Neural cell (in vitro differentiated cells): Measurements from ENCODE around the gene PAFAH1B1. TPM values are rescaled to one million over a fixed set of nuclear protein-coding genes. Genes with fewer than 3 reads are reported as not detected.
A peak's percentile ranks its signal among the peaks of the same experiment; 100 is the strongest.

Source experiments
- H2AFZ ChIP-seq: fragments of 200-600, 300-800 bp; sonication (generic), shearing (Covaris generic); 2 replicates; pipeline ENCODE4 v1.6.0; 2014; ENCODE audit warnings: low read depth, mild to moderate bottlenecking, antibody characterized with exemption, low read length, moderate library complexity
- H3F3A ChIP-seq: fragments of 200-600 bp; shearing (Covaris generic); 2 replicates; pipeline ENCODE4 v1.6.1; 2016; ENCODE audit warnings: mild to moderate bottlenecking, moderate library complexity, mixed read lengths, antibody characterized with exemption, low read length; ENCODE audit not compliant: insufficient read depth, poor library complexity, severe bottlenecking
- H3K27ac ChIP-seq: fragments of 200-600, 300-800 bp; sonication (generic), shearing (Covaris generic); 2 replicates; pipeline ENCODE4 v1.5.1; 2014; ENCODE audit warnings: mild to moderate bottlenecking, low read length, moderate library complexity
- H3K27me3 ChIP-seq: fragments of 300-800, 200-600 bp; sonication (generic), shearing (Covaris generic); 2 replicates; pipeline ENCODE4 v1.6.0; 2014; ENCODE audit warnings: mild to moderate bottlenecking, low read depth, low read length, moderate library complexity; ENCODE audit not compliant: insufficient read depth
- H3K36me3 ChIP-seq: fragments of 300-800, 200-600 bp; sonication (generic), shearing (Covaris generic); 2 replicates; pipeline ENCODE4 v1.5.1; 2014; ENCODE audit warnings: mild to moderate bottlenecking, antibody characterized with exemption, low read length, moderate library complexity; ENCODE audit not compliant: insufficient read depth
- H3K4me2 ChIP-seq: fragments of 300-800, 200-600 bp; sonication (generic), shearing (Covaris generic); 2 replicates; pipeline ENCODE4 v1.6.0; 2014; ENCODE audit warnings: mild to moderate bottlenecking, low read length
- H3K4me3 ChIP-seq: fragments of 300-800, 200-600 bp; sonication (generic), shearing (Covaris generic); 2 replicates; pipeline ENCODE4 v1.5.1; 2014; ENCODE audit warnings: mild to moderate bottlenecking, low read length, moderate library complexity
- H3K79me2 ChIP-seq: fragments of 200-600 bp; shearing (Covaris generic); replicated peaks from 2 replicates; pipeline ENCODE4 v1.6.0; 2014; ENCODE audit warnings: mild to moderate bottlenecking, low read length, moderate library complexity; ENCODE audit not compliant: insufficient read depth
- H3K9ac ChIP-seq: fragments of 300-800, 200-600 bp; sonication (generic), shearing (Covaris generic); 2 replicates; pipeline ENCODE4 v1.6.1; 2016; ENCODE audit warnings: mild to moderate bottlenecking, low read length, mixed read lengths
- H3K9me2 ChIP-seq: fragments of 200-600 bp; shearing (Covaris generic); 2 replicates; pipeline ENCODE4 v1.6.1; 2016; ENCODE audit warnings: mild to moderate bottlenecking, low read length, mixed read lengths; ENCODE audit not compliant: insufficient read depth
- H3K9me3 ChIP-seq: fragments of 200-600, 300-800 bp; sonication (generic), shearing (Covaris generic); 2 replicates; pipeline ENCODE4 v1.6.1; 2016; ENCODE audit warnings: mild to moderate bottlenecking, mixed run types, low read length, moderate library complexity, mixed read lengths
- H4K20me1 ChIP-seq: fragments of 200-600 bp; shearing (Covaris generic); 2 replicates; pipeline ENCODE4 v1.6.1; 2016; ENCODE audit warnings: mild to moderate bottlenecking, mixed run types; ENCODE audit not compliant: insufficient read depth
- CTCF ChIP-seq: fragments of 450-650 bp; IDR thresholded peaks from 2 replicates; pipeline ENCODE4 v1.5.1; 2014; ENCODE audit warnings: antibody characterized with exemption, mild to moderate bottlenecking, moderate library complexity; ENCODE audit not compliant: poor library complexity, severe bottlenecking
- EP300 ChIP-seq: fragments of 450-650 bp; conservative IDR thresholded peaks from 2 replicates; pipeline ENCODE4 v1.6.1; 2014; ENCODE audit warnings: antibody characterized with exemption, mild to moderate bottlenecking, moderate library complexity; ENCODE audit not compliant: poor library complexity, severe bottlenecking
- EZH2 ChIP-seq: fragments of 200-600, 300-800 bp; shearing (Covaris generic), sonication (generic); IDR thresholded peaks from 2 replicates; pipeline ENCODE4 v1.6.1; 2014; ENCODE audit warnings: antibody characterized with exemption, low read length, borderline replicate concordance, mild to moderate bottlenecking; ENCODE audit not compliant: insufficient read depth, poor library complexity, severe bottlenecking
- MXI1 ChIP-seq: fragments of 450-650 bp; conservative IDR thresholded peaks from 2 replicates; pipeline ENCODE4 v1.6.1; 2014; ENCODE audit warnings: antibody characterized with exemption, mild to moderate bottlenecking; ENCODE audit not compliant: poor library complexity, severe bottlenecking
- POLR2AphosphoS5 ChIP-seq: IDR thresholded peaks from 2 replicates; pipeline ENCODE4 v1.6.1; 2012
- RAD21 ChIP-seq: fragments of 450-650 bp; conservative IDR thresholded peaks from 2 replicates; pipeline ENCODE4 v1.6.1; 2014; ENCODE audit warnings: antibody characterized with exemption, mild to moderate bottlenecking, moderate library complexity
- REST ChIP-seq: IDR thresholded peaks from 2 replicates; pipeline ENCODE4 v1.6.1; 2012; ENCODE audit warnings: borderline replicate concordance
- TAF1 ChIP-seq: IDR thresholded peaks from 2 replicates; pipeline ENCODE4 v1.6.1; 2012; ENCODE audit warnings: low read depth
- polyA plus RNA-seq: library from polyadenylated mRNA; depleted of rRNA; stranded (reverse); fragments of >200 nt; gene quantifications from 2 replicates; pipeline ENCODE4 v1.2.3, GENCODE V29; 2014

PAFAH1B1 gene
- polyA plus RNA-seq, 1 donor from 2014 or later, result 305 TPM

GRCh38 chr17:2594722-2595599 lies 1.5 kb downstream of the PAFAH1B1 start:
- H3K27me3 ChIP-seq, result no peaks in the 10 kb centered on the region
- peak overlapping the region; percentile 98 for H3K27ac ChIP-seq
- peak overlapping the region; percentile 96 for H3K4me2 ChIP-seq
- H3F3A ChIP-seq, result no peaks in the 10 kb centered on the region
- H2AFZ ChIP-seq, result no peak overlapping the region
- H3K9me2 ChIP-seq, result no peaks in the 10 kb centered on the region
- no peaks in the 10 kb centered on the region for H3K36me3 ChIP-seq
- H4K20me1 ChIP-seq, result peaks cover 16% of the 10 kb centered on the region
- TF ChIP-seq EP300, result no peak
- no peak for TF ChIP-seq MXI1
- TF ChIP-seq REST, result peak; percentile 24
- no peak for TF ChIP-seq EZH2
- no peak for TF ChIP-seq CTCF
- peak; percentile 51 for TF ChIP-seq TAF1
- H3K79me2 ChIP-seq, result peaks cover 58% of the 10 kb centered on the region
- H3K9ac ChIP-seq, result peak overlapping the region; percentile 100
- H3K9me3 ChIP-seq, result no peaks in the 10 kb centered on the region
- peak overlapping the region; percentile 96 for H3K4me3 ChIP-seq

GRCh38 chr17:2595716-2596115 lies 2.3 kb downstream of the PAFAH1B1 start:
- Histone ChIP-seq H3K4me3 (peak overlapping the region; percentile 96), H3K4me2 (peak overlapping the region; percentile 96), H3K9me3 (no peaks in the 10 kb centered on the region), H4K20me1 (peaks cover 18% of the 10 kb centered on the region), H3K9me2 (no peaks in the 10 kb centered on the region), H3K36me3 (no peaks in the 10 kb centered on the region), H3K27me3 (no peaks in the 10 kb centered on the region), H2AFZ (no peak overlapping the region), H3K27ac (peak overlapping the region; percentile 98), H3F3A (no peaks in the 10 kb centered on the region), H3K9ac (peak overlapping the region; percentile 100), H3K79me2 (peaks cover 66% of the 10 kb centered on the region)
- TF ChIP-seq POLR2AphosphoS5 (peak; percentile 47), REST (peak; percentile 13), RAD21 (no peak)
